HL-60/S4 treated with phorbol 12-myristate 13-acetate at 8.2 ng/mL for 4 days and 3 days (cell line): ENCODE results near the gene KDM7A.
"Not testable (repeated sequence)": the region's sequence is repeated elsewhere in the genome, so short reads cannot be mapped to it uniquely, and the experiment has no call there.

Source experiments
- in situ Hi-C: fragments of 300-500 bp; cut with MboI; formaldehyde crosslinking; loops from 2 replicates; pipeline ENCODE4 v1.15.0; 2022; ENCODE audit warnings: low sequenced_read_pairs

KDM7A gene

DNA sequence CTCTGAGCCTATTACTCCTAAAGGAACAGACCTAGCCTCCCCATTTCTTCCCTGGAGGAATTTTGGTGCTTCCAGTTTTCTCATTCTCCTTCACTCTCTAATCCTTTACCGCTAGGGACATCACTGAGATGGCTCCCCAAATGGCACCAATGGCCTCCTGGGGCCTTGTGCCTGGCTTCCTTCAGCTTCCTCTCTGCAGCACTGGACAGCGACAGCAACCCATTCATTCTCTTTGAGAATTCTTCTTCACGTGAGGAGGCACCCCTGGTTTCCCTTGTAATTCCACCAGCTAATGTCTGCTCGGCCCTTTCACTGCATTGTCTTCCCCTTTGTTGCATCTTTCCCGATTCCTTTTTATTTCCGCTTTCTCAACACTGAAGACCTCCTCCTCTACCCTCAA lies 24.6 kb upstream of the KDM7A start:
- in situ Hi-C loops: no loop called here

DNA sequence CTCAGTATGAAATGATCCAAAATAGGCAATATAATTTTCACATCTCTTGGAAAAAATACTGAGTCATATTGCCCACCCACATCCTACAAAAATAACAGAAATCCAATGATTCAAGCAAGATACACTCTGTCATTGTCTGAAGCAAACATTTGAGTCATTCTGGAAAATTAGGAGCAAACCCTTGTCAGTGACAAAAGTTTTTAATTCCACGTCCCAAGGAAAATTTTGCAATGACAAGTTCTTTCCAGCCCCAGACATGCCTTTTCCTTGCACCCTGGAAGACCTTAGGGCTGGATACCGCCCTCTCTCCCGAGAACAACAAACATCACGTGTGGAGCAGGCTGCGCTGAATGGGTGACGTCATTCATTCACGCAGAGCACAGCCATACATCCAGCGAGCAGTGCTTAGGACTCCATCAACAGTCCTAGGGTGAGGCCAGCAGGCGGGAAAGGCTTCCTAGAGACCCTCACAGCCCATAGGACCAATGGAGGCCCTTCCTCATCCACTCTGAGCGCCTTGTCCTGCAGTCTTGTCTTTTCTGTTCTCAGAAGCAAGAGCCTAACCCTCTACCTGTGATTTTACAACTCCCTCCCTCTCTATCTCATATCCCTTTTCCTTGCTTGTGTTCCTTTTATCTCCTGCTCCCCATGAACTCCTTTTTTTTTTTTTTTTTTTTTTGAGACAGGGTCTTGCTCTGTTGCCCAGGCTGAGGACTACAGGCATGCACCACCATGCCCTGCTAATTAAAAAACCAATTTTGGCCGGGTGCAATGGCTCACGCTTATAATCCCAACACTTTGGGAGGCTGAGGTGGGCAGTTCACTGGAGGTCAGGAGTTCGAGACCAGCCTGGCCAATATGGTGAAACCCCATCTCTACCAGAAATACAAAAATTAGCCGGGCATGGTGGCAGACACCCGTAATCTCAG lies 23.5 kb upstream of the KDM7A start:
- in situ Hi-C loops: no loop called here

DNA sequence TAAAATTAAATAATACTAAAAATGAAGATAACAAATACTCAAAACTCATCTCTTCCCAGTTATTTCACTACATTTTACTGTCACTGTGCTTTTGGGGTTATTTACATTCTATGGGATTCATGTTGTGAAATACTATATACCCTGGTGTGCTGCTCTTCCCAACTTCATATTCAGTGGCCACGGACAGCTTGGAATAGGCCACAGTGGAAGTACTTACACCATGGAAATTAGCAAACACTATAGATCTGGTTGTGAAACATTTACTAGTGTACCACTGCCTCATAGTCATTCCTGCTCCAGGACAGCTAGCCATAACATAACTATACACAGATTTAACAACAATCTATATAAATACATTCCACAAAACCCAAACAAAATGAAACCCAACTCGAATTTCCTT lies 21.2 kb upstream of the KDM7A start:
- in situ Hi-C loops: no loop called here

DNA sequence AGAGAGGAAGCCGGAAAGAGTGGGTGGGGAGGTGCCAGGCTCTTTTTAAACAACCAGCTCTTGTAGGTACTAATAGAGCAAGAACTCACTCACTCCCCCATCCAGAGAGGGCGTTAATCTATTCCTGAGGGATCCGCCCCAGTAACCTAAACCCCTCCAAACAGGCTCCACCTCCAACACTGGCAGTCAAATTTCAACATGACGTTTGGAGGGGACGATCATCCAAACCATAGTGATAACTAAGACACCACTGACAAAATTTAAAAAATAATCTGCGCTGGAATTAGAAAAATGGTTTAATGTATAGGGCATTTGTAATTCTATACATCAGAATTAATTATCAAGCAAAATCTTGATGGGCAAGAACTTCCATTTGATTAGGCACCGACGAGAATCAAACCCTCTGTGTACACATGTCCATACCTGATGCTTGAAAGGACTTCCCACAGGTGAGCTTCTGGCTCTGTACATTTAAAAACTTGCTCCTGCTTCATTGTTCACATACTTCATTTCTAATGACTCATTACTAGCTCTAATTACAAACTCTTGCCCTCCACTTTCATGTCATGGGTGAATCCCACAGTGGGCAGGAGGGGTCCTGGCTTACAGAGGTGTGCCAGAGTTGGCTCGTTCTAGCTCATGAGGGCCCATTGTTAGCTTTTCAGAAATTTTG lies 20.6 kb upstream of the KDM7A start:
- in situ Hi-C loops: no loop called here

DNA sequence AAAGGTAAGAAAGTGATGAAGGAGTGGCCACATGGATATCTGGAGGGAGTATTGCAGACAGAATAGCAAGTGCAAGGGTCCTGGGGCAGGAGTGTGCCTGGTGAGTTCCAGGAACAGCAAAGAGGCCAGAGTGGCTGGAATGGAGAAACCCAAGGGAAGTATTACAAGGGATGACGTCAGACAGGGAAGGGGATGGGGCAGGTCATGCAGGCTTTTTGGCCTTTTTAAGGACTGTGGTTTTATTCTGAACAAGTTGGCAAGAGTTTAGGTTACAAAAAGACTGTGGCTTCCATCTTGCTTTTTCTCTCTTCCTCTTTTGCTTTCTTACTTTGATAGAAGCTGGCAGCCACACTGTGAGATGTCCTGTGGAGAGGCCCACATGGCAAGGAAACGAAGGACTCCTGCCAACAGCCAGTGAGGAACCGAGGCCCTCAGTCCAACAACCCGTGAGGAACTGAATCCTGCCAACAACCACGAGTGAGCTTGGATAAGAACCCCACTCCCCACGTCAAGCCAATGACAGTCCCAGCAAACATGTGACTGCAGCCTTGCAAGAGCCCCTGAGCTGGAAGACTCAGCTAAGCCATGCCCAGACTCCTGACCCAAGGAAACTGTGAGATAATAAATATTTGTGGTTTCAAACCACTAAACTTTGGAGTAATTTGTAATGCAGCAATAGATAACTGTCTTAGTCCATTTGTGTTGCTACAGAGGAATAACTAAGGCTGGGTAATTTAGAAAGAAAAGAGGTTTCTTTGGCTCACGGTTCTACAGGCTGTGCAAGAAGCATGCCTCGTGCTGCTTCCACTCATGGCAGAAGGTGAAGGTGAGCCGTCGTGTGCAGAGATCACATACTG lies 19.8 kb upstream of the KDM7A start:
- in situ Hi-C loops: no loop called here

DNA sequence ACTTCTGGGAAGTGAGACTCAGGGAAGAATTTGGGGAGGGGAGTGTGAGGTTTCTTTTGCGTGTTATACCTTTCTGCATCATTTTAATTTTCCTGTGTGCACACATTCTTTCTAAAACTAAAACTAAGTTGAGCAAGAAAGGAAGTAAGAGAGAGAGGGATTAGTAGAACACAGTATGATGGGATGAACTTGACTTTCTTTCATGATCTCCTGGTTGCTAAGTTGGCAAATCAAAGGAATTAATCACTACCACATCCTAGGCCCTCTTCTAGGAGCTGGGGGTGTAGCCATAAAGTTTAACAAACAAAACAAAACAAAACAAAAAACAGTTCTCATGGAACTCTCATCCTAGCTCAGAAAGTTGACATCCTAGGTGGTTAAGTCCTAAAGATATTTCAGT lies 19.1 kb upstream of the KDM7A start:
- in situ Hi-C loops: no loop called here

DNA sequence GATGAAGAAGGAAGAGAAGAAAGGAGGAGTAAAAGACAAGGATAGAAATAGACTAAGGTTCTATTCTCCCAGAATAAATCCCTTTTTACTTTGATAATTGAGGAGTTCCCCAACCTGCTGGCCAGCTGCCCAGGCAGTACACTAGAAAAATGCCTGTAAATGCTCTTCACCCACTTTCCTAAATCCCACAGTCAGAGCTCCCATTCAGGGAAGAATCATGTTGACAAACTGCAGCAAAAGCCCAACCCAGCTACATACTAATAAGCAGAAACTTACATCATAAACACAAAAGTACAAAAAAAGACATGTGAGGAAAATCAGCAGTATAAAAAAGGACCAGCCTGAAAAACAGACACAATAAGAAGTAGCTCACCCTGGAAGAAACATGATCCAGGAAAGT lies 15.8 kb upstream of the KDM7A start:
- in situ Hi-C loops: no loop called here

DNA sequence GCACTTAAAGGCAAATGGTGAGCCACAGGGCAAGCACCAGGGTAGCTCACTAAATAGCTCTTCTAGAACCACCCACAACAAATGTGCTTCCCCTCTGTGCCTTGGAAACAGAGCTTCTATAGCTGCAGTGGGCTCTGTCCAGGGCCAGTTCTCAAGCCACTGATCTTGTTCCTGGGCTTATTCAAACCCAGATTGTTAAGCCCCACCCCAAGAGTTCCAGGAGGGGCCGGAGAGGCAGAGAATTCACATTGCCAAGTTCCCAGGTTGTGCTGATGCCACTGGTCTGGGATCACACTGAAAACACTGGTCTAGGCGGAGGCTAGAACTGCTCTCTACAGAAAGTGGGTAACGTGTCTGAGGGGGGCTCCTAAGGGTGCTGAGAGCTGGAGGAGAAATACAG lies 15.4 kb upstream of the KDM7A start:
- in situ Hi-C loops: no loop called here

DNA sequence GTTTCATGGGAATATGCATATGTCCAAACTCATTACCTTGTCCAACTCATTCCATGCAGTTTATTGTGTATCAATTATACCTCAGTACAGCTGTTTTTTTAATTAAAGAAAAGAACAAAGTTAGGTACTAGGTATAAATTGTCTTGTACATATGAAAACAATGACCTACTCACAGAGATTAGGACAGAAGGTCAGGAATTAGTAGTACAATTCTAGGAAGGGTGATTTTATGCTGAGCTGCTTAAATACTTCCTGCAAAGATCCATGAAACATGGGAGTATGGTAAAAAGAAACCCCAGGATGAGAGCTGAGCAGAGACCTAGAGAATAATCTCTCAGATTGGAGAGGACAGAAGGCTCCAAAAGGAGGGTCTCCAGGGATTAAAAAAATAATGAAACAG lies 13.8 kb upstream of the KDM7A start:
- in situ Hi-C loops: no loop called here

DNA sequence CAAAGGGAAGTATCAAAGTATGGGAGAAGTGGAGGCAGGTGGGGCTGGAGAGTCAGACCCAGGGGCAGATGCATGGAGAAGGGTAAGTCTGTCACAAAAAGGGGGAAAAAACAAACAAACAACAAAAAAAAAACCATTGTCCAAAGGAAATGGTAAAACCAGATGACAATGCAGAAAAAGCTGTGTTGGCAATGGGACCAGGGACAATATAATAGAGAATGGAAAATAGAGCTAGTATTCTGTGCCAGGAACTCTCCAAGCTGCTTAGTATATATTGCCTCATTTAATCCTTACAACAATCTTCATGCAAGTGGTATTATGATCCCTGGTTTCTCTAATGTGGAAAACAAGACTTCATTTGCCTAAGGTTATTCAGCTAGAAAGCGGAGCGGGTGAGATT lies 13.1 kb upstream of the KDM7A start:
- in situ Hi-C loops: no loop called here

DNA sequence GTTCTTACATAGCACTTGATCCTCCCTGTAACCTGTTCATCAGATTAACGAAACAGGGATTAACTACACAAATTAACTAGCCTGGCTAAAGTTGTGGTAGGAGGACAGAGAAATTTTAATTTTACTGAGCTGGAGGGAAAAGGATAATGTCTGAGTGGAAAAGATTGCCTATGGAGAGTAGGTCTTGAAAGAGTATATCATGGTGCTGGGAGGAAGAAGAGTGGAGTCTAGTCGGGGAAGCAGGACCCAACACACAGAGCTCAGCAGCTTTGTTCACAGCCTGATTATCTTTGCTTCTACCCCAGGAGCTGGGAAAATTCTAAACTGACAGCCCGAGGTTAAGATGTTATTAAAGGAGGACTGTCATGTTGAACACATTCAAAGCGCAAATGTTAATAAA lies 6.1 kb upstream of the KDM7A start:
- in situ Hi-C loops: no loop called here

DNA sequence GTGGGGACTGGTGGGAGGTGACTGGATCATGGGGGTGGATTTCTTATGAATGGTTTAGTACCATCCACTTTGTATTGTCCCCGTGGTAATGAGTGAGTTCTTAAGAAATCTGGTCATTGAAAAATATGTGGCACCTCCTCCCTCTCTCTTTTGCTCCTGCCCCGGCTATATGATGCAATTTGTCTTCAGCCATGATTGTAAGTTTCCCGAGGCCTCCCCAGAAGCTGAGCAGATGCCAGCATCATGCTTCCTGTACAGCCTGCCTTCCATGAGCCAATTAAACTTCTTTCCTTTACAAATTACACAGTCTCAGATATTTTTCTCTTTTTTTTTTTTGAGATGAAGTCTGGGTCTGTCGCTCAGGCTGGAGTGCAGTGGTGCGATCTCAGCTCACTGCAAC lies 2.6 kb upstream of the KDM7A start:
- in situ Hi-C loops: no loop called here

DNA sequence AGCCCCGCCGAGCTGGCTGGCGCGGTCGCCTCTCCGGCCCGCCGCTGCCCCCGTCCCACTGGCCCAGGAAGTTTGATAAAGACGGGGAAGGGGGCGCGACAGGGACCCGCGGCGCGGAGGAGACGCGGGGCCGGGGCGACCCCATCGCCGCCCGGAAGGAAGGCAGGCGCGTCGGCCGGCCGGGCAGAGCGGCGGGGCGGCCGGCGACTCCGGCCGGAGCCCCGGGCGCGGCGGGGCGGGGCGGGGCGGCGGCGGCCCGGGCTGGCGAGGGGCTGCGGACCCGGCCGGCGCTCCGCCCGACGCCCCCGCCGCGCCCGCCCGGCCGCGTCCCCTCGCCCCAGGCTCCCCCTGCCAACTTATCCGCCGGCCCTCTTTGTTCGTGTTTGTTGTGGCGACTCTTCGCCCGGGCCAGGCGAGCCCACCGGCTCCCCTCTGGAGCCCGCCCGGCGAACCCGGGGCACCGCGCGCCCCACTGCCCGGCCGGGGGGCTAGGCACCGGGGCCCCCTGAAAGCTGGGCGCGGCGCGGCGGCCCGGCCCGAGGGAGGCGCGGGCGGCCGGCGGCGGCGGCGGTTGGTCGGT lies 571 bp downstream of the KDM7A start:
- in situ Hi-C loops: no loop called here

DNA sequence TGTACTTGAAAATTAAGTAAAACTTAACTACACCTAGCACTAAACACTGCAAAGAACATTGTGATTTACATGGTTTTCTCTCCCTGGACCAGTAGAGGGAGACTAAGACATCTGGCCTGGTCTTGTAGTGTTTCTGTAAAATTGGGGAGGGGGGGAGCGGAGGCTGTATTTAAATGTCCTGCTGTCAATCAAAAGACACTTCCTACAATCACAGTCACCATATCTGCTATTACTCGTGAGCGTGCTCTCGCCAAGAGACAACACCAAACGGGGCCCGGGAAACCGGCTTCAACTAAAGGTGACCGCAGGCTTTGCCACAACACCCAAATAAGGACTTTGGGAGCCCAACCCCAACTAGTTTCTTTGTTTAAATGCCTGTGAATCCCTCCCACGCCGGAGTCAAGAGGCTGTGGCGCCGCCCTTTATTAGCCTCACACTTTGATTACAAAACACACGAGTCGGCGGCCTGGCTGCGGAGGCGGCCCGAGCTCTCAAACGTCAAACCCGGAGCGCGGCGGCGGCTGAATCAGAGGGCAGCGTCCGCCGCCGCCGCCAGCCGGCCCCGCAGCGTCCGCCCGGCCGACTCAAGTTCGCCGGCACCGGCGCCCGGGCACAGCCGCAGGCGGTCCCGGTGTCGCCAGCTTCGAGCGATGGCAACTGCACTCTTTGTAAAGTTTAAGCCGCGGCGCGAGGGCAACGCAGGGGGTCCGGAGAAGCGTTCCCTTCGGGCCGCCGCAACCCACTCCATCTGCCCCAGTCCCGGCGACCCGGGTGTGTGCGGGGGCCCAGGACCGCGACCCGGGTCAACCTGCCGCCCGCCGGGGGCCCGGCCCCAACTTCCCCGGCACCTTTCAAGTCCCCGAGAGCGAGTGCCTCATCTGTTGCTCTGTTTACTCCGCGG lies 1.3 kb downstream of the KDM7A start:
- in situ Hi-C loops: no loop called here

DNA sequence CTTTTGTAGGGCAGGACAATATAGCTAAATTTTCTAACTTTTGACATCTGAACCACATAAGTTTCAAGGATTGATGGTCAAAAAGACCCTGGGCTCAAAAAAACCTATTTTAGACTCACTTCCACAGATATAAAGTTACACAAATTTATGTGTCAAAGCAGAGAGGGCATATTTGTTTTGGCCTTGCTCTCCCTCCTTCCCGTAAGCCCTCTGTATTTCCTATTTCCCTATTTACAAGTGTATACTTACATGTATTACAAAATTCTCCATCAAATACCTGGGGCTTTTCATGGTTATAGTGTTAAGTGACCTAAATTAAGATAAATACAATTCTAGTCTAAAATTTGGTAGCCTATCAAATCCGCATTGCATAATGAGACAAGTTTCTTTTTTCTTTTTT lies 2.6 kb downstream of the KDM7A start:
- in situ Hi-C loops: no loop called here

DNA sequence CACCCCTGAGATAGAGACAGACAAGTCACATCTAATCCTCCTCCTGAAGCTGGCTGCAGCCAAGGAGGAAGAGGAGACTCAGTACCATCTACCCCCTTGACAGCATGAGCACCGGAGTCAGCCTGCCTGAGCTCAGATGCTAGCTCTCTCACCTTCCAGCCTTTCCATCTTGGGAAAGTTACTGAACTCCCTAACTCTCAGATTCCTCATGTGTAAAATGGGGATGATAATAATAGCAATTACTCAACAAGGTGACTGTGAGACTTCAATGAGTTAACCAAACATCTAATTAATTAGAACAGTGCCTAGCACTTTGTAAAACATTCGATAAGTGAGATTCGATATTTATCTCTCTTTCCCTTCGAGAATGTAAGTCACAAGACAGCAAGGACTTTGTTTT lies 6.4 kb downstream of the KDM7A start:
- in situ Hi-C loops: no loop called here

DNA sequence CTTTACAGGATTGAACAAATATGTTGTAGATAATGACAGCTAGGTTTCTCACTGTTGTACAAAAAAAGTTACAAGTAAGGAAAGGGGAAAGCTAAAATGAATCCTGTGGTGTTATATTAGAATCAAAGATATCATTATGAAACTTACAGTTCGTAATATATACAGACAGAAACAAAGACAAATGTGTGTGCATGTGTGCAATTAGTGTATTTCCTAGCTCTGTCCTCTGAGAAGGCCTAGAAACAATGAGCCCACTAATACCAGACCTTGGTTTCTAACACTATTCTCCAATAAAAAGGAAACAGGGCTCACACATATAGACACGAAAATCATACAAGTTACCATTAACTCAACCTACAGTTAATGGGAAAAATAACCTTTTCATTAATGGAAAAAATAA lies 8.0 kb downstream of the KDM7A start:
- in situ Hi-C loops: no loop called here

DNA sequence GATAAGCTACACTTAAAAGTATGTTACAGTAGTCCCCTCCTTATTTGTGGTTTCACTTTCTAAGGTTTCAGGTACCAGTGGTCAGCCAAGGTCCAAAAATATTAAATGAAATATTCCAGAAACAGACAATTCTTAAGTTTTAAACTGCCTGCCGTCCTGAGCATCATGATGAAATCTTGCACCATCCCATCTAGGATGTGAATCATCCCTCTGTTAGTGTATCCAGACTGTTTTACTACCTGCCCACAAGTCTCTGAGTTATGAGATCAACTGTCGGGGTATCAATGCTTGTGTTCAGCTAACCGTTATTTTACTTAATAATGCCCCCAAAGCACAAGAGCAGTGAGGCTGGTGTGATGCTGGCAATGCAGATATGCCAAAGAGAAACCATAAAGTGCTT lies 11.4 kb downstream of the KDM7A start:
- in situ Hi-C loops: no loop called here

DNA sequence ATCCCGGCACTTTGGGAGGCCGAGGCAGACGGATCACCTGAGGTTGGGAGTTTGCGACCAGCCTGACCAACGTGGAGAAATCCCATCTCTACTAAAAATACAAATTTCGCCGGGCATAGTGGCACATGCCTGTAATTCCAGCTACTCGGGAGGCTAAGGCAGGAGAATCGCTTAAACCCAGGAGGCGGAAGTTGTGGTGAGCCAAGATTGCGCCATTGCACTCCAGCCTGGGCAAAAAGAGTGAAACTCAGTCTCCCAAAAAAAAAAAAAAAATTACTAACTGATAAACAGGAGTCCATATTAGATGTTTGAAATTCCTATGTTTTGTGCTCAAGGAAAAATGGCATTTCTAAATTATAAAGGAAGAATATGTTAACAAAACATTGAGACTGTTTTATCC lies 14.7 kb downstream of the KDM7A start:
- in situ Hi-C loops: not testable (repeated sequence)

DNA sequence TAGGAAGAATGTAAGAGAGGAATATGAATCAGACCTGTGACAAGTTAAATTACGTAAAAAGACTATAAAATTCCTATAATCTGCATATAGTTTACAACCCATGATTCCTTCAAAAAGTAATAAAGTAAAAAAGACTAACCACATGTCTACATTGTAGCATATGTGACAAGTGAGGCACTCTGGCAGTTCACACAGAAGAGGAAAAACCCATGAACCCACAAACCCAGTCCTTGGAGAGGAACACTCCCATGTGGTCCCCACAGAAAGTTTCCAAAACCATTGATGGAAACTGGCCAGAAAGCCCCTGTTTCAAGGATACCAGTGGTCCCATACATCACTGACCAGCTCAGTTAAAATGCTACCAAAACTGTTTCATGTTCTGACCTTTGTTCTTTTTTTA lies 15.7 kb downstream of the KDM7A start:
- in situ Hi-C loops: no loop called here
